H4 (cell line): ENCODE data around the gene LILRB3. TPM values are rescaled to one million over a fixed set of nuclear protein-coding genes. Genes with fewer than 3 reads are reported as not detected.

Experiments used
- total RNA-seq: library from RNA; depleted of rRNA; stranded (reverse); fragments of >200 nt; shearing (Covaris generic); gene quantifications from 2 replicates; pipeline ENCODE4 v1.2.3, GENCODE V29; 2014; rRNA removed

Gene LILRB3
- total RNA-seq, 1 experiment from 2014 or later = not detected

Other genes starting within 250 kb of the LILRB3 start
- 0.46 and 1.4 TPM in 2 replicates for gene CACNG6, start 231.4 kb downstream of the LILRB3 start, total RNA-seq
- not detected in 2 replicates for gene VSTM1, start 159.1 kb downstream of the LILRB3 start, total RNA-seq
- gene TARM1, start 141.6 kb downstream of the LILRB3 start, total RNA-seq = not detected in 2 replicates
- 0.06 and 2.2 TPM in 2 replicates for gene OSCAR, start 122.2 kb downstream of the LILRB3 start, total RNA-seq
- gene NDUFA3, start 120.2 kb downstream of the LILRB3 start, total RNA-seq = 38.8 and 45.2 TPM in 2 replicates
- 37.5 and 47.8 TPM in 2 replicates for gene TFPT, start 107.3 kb downstream of the LILRB3 start, total RNA-seq
- gene PRPF31, start 107.3 kb downstream of the LILRB3 start, total RNA-seq = 106 and 131 TPM in 2 replicates
- gene CNOT3, start 85.2 kb downstream of the LILRB3 start, total RNA-seq = 18.6 and 27.5 TPM in 2 replicates
- gene LENG1, start 63.3 kb downstream of the LILRB3 start, total RNA-seq = 15.6 and 18.4 TPM in 2 replicates
- gene TMC4, start 49.8 kb downstream of the LILRB3 start, total RNA-seq = not detected in 2 replicates
- gene MBOAT7, start 33.4 kb downstream of the LILRB3 start, total RNA-seq = 88.1 and 139 TPM in 2 replicates
- gene TSEN34, start 31.7 kb downstream of the LILRB3 start, total RNA-seq = 166 and 167 TPM in 2 replicates
- gene RPS9, start 22.1 kb downstream of the LILRB3 start, total RNA-seq = 2,262 and 2,532 TPM in 2 replicates
- not detected in 2 replicates for gene LILRA6, start 19.8 kb upstream of the LILRB3 start, total RNA-seq
- not detected in 2 replicates for gene LILRB5, start 34.3 kb upstream of the LILRB3 start, total RNA-seq
- not detected in 2 replicates for gene LILRB2, start 58.1 kb upstream of the LILRB3 start, total RNA-seq
- not detected in 2 replicates for gene LILRA5, start 90.2 kb upstream of the LILRB3 start, total RNA-seq
- not detected in 2 replicates for gene LILRA4, start 116.2 kb upstream of the LILRB3 start, total RNA-seq
- 0.46 and 1.5 TPM in 2 replicates for gene LAIR1, start 141.9 kb upstream of the LILRB3 start, total RNA-seq
- gene TTYH1, start 192.5 kb upstream of the LILRB3 start, total RNA-seq = not detected in 2 replicates
- gene LENG8, start 226.2 kb upstream of the LILRB3 start, total RNA-seq = 4.3 and 4.6 TPM in 2 replicates
- gene LENG9, start 240.8 kb upstream of the LILRB3 start, total RNA-seq = 0.33 and 0.64 TPM in 2 replicates